ENCODE measurements around the gene RBM39.

Gene RBM39

DNA sequence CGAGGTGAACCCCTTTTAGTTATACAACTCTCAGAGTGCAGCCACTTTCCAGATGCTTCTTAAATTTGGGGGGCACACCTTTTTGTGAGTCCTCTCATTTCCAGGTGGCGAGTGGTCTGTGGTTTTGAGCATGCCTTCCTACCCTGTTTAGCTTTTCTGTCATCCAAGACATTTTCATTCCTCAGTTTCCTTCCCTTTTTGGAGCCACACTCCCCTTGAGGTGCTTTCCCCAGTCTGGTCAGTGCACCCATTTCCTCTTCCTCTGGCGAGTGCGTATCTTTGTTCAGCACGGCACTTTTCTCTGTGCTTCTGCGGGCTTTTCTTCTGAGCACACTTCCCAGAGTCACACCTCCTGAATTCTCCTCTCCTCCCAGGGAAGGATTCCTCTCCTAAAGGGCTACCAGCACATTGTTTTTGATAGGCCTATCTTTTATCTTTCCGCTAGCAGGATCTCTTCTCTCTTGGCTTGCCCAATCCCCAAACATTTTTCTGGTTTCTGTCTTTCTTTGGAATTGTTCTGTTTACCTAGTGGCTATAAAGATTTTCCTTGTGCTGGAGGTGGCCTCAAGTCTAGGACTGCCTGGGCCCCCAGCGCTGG lies 31.2 kb upstream of the RBM39 start:
- DNase-seq (ENCODE audit: low spot score): no peak

DNA sequence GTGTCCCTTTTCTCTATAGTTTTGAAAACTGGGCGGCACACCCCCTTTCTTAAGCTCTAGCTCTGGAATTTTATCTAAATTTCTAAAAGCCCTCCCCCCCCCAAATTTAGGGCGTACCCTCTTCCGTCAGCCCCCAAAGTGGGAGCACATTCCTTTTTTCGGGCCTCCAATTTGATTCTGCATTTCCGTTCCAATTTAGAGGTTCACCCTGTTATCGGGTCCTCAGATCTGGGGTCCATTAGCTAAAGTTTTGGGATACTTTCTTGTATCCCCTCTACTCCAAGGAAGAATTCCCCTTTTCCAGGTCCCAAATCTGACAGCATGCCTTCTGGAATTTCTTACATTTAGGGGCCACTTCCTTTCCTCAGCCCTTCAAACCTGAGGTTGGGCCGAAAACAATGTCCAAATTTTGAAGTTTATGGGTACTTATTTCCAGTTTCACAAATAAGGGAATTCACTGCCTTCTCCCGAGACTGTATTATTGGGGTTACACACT lies 30.6 kb upstream of the RBM39 start:
- no peak overlapping the region for H4K8ac ChIP-seq (ENCODE audit: low read depth, low read length)
- H3K18ac ChIP-seq (ENCODE audit: low read length): no peak overlapping the region
- H2BK15ac ChIP-seq (ENCODE audit: low read length): no peak overlapping the region
- H3K4ac ChIP-seq (ENCODE audit: low read length): no peak overlapping the region
- no peak overlapping the region for H3K9ac ChIP-seq (ENCODE audit: low read depth, low read length, poor library complexity)
- H3K9me3 ChIP-seq (replicated peaks in 1 of 2; ENCODE audit: control insufficient read depth in 2 of 2, insufficient read depth in 1 of 2, low read depth in 1 of 2, low read length in 2 of 2): peaks cover 0 to 7% of the 10 kb centered on the region in 2 donors
- H3K79me1 ChIP-seq (ENCODE audit: low read depth, low read length): peaks cover 2% of the 10 kb centered on the region
- H4K91ac ChIP-seq (ENCODE audit: low read depth, low read length, poor library complexity): no peak overlapping the region
- H3K4me1 ChIP-seq (ENCODE audit: control insufficient read depth in 2 of 2, insufficient read depth in 1 of 2, low read depth in 1 of 2, low read length in 2 of 2): peaks cover 13 to 25% of the 10 kb centered on the region in 2 donors
- peak overlapping the region; percentile 70 for H2AFZ ChIP-seq (ENCODE audit: low read length)
- H3K36me3 ChIP-seq (replicated peaks in 1 of 2; ENCODE audit: control insufficient read depth in 2 of 2, insufficient read depth in 2 of 2, low read length in 2 of 2): peaks cover 2 to 42% of the 10 kb centered on the region in 2 donors
- no peak for DNase-seq (ENCODE audit: low spot score)
- no peaks in the 10 kb centered on the region for H3K27me3 ChIP-seq (ENCODE audit: control insufficient read depth in 3 of 3, insufficient read depth in 3 of 3, low read depth in 1 of 3, low read length in 3 of 3)
- H3K27ac ChIP-seq (replicated peaks; ENCODE audit: low read length): no peak overlapping the region
- no CpG with 5 or more reads among the region's 8 CpGs for WGBS, 2 donors (ENCODE audit: extremely low coverage in 2 of 2, insufficient read length in 2 of 2, insufficient replicate concordance in 1 of 2)
- H2BK12ac ChIP-seq (ENCODE audit: low read length): no peak overlapping the region
- H2BK5ac ChIP-seq (ENCODE audit: low read length): no peak overlapping the region
- peak overlapping the region; percentile 52 for H3K4me2 ChIP-seq (ENCODE audit: insufficient read depth, low read length, poor library complexity, severe bottlenecking)
- H2BK120ac ChIP-seq (ENCODE audit: low read depth, low read length): no peak overlapping the region
- H3K23ac ChIP-seq (ENCODE audit: low read depth, low read length, poor library complexity): no peak overlapping the region
- no peak overlapping the region for H3K14ac ChIP-seq (ENCODE audit: low read length)
- no peak overlapping the region for H2AK5ac ChIP-seq (ENCODE audit: low read depth, low read length)
- peak overlapping the region; percentile 88 to 91 for H3K4me3 ChIP-seq (ENCODE audit: low read length in 2 of 2)

More for the DNA sequence above, 31.2 kb upstream of the RBM39 start:
- no peak overlapping the region for H2AK5ac ChIP-seq (ENCODE audit: low read depth, low read length)
- H3K4ac ChIP-seq (ENCODE audit: low read length): no peak overlapping the region
- no peak overlapping the region for H2AFZ ChIP-seq (ENCODE audit: low read length)
- WGBS, 2 donors (ENCODE audit: extremely low coverage in 2 of 2, insufficient read length in 2 of 2, insufficient replicate concordance in 1 of 2): no CpG with 5 or more reads among the region's 8 CpGs
- H3K4me1 ChIP-seq (ENCODE audit: control insufficient read depth in 2 of 2, insufficient read depth in 1 of 2, low read depth in 1 of 2, low read length in 2 of 2): peaks cover 13 to 20% of the 10 kb centered on the region in 2 donors
- no peak overlapping the region for H2BK5ac ChIP-seq (ENCODE audit: low read length)
- no peak overlapping the region for H3K9ac ChIP-seq (ENCODE audit: low read depth, low read length, poor library complexity)
- H3K4me2 ChIP-seq (ENCODE audit: insufficient read depth, low read length, poor library complexity, severe bottlenecking): peak overlapping the region; percentile 52
- H2BK120ac ChIP-seq (ENCODE audit: low read depth, low read length): no peak overlapping the region
- H3K9me3 ChIP-seq (replicated peaks in 1 of 2; ENCODE audit: control insufficient read depth in 2 of 2, insufficient read depth in 1 of 2, low read depth in 1 of 2, low read length in 2 of 2): peaks cover 0 to 7% of the 10 kb centered on the region in 2 donors
- H3K36me3 ChIP-seq (replicated peaks in 1 of 2; ENCODE audit: control insufficient read depth in 2 of 2, insufficient read depth in 2 of 2, low read length in 2 of 2): peaks cover 2 to 46% of the 10 kb centered on the region in 2 donors
- H3K23ac ChIP-seq (ENCODE audit: low read depth, low read length, poor library complexity): no peak overlapping the region
- no peak overlapping the region for H2BK15ac ChIP-seq (ENCODE audit: low read length)
- H3K27ac ChIP-seq (replicated peaks; ENCODE audit: low read length): no peak overlapping the region
- peaks cover 2% of the 10 kb centered on the region for H3K79me1 ChIP-seq (ENCODE audit: low read depth, low read length)
- no peak overlapping the region for H4K91ac ChIP-seq (ENCODE audit: low read depth, low read length, poor library complexity)
- H3K14ac ChIP-seq (ENCODE audit: low read length): no peak overlapping the region
- H2BK12ac ChIP-seq (ENCODE audit: low read length): no peak overlapping the region
- H4K8ac ChIP-seq (ENCODE audit: low read depth, low read length): no peak overlapping the region
- no peaks in the 10 kb centered on the region for H3K27me3 ChIP-seq (ENCODE audit: control insufficient read depth in 3 of 3, insufficient read depth in 3 of 3, low read depth in 1 of 3, low read length in 3 of 3)
- H3K18ac ChIP-seq (ENCODE audit: low read length): no peak overlapping the region
- H3K4me3 ChIP-seq (ENCODE audit: low read length in 2 of 2): peak overlapping the region in 1 of 2 donors; percentile 88

DNA sequence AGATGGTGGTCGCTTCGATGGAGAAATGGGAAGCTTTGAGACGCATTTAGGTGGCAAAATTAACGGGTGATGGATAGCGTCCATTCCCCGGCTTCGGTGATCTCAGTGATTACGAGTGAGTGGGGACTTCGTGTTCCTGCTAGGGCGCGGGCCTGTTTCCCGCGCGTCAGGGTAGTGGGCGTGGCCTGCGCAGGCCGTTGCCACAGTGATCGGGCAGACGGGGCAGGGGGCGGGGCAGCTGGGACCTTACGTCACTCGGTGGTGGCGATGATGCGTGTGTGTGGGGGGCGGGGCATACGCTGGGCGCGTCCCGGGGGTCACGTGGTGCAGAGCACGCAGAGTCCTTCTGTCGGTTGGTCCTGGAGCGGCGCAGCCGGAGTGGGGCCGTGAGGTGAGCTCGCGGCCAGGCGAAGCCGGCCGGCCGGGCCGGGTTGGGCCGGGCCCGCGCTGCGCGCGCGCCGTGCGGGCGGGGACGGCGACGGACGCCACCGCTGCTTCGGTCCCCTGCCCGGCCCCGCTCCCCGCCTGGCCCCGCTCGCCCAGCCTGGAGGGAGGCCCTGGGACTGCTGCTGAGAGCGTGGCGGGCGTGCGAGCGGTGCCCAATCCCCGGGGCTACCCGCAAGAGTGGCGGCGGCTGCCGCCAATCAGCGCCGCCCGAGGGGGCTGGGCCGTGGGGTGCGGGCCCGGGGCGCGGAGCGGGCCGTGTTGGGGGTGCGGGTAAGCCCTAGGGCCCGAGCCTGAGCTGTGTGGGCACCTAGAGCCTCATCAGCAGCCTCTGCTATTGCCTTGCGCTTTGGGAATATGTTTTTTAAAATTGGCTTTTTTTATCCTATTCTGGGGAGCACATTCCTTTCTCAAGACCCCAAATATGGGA lies 29.9 kb upstream of the RBM39 start, which contains the start of gene PHF20:
TSS of gene PHF20 (plus strand) at position 327 of the 874 bp plus-strand sequence. CDS start 29,508 bp downstream, outside the sequence.
- Histone ChIP-seq H2BK12ac (ENCODE audit: low read length) (no peak within 1 kb of the TSS), H3K4me3 (ENCODE audit: low read length in 2 of 2) (peak within 1 kb of the TSS; percentile 88 to 91), H3K79me1 (ENCODE audit: low read depth, low read length) (peaks cover 2% of the 10 kb centered on the region), H3K23ac (ENCODE audit: low read depth, low read length, poor library complexity) (peak within 1 kb of the TSS; percentile 46), H3K14ac (ENCODE audit: low read length) (no peak within 1 kb of the TSS), H3K27ac (replicated peaks; ENCODE audit: low read length) (peak within 1 kb of the TSS; percentile 65), H2BK120ac (ENCODE audit: low read depth, low read length) (no peak within 1 kb of the TSS), H3K4ac (ENCODE audit: low read length) (no peak within 1 kb of the TSS), H4K8ac (ENCODE audit: low read depth, low read length) (no peak within 1 kb of the TSS), H2BK15ac (ENCODE audit: low read length) (no peak within 1 kb of the TSS), H2AFZ (ENCODE audit: low read length) (peak within 1 kb of the TSS; percentile 70), H3K36me3 (replicated peaks in 1 of 2; ENCODE audit: control insufficient read depth in 2 of 2, insufficient read depth in 2 of 2, low read length in 2 of 2) (peaks cover 2 to 35% of the 10 kb centered on the region in 2 donors), H3K9ac (ENCODE audit: low read depth, low read length, poor library complexity) (peak within 1 kb of the TSS; percentile 71), H3K9me3 (replicated peaks in 1 of 2; ENCODE audit: control insufficient read depth in 2 of 2, insufficient read depth in 1 of 2, low read depth in 1 of 2, low read length in 2 of 2) (peaks cover 0 to 7% of the 10 kb centered on the region in 2 donors), H3K4me2 (ENCODE audit: insufficient read depth, low read length, poor library complexity, severe bottlenecking) (peak within 1 kb of the TSS; percentile 52), H4K91ac (ENCODE audit: low read depth, low read length, poor library complexity) (no peak within 1 kb of the TSS), H2AK5ac (ENCODE audit: low read depth, low read length) (no peak within 1 kb of the TSS), H3K27me3 (ENCODE audit: control insufficient read depth in 3 of 3, insufficient read depth in 3 of 3, low read depth in 1 of 3, low read length in 3 of 3) (no peaks in the 10 kb centered on the region), H3K4me1 (ENCODE audit: control insufficient read depth in 2 of 2, insufficient read depth in 1 of 2, low read depth in 1 of 2, low read length in 2 of 2) (peaks cover 13 to 25% of the 10 kb centered on the region in 2 donors), H3K18ac (ENCODE audit: low read length) (peak within 1 kb of the TSS; percentile 61), H2BK5ac (ENCODE audit: low read length) (no peak within 1 kb of the TSS)
- peak; percentile 91 for DNase-seq (ENCODE audit: low spot score)
- no CpG with 5 or more reads among the region's 87 CpGs for WGBS, 2 donors (ENCODE audit: extremely low coverage in 2 of 2, insufficient read length in 2 of 2, insufficient replicate concordance in 1 of 2)

DNA sequence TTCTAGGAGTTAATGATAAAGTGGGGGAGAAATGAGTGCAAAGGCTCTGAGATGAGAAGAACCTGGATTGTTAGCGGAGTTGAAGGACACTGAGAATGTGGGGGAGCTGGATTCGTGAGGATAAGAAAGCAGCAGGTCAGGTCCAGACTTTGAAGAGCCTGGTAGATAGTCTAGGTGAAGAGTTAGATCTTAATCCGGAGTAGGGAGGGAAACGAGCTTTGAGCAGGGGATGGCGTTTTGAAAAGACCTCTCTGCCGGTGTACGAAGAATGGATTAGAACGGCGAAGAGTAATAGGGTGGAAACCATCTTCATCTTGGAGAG lies 29.3 kb upstream of the RBM39 start:
- Histone ChIP-seq H3K18ac (ENCODE audit: low read length) (no peak overlapping the region), H2BK120ac (ENCODE audit: low read depth, low read length) (no peak overlapping the region), H3K4ac (ENCODE audit: low read length) (no peak overlapping the region), H3K4me2 (ENCODE audit: insufficient read depth, low read length, poor library complexity, severe bottlenecking) (no peak overlapping the region), H2AFZ (ENCODE audit: low read length) (peak overlapping the region; percentile 70), H3K14ac (ENCODE audit: low read length) (no peak overlapping the region), H2AK5ac (ENCODE audit: low read depth, low read length) (no peak overlapping the region), H3K79me1 (ENCODE audit: low read depth, low read length) (no peaks in the 10 kb centered on the region), H3K4me1 (ENCODE audit: control insufficient read depth in 2 of 2, insufficient read depth in 1 of 2, low read depth in 1 of 2, low read length in 2 of 2) (peaks cover 13 to 25% of the 10 kb centered on the region in 2 donors), H3K23ac (ENCODE audit: low read depth, low read length, poor library complexity) (no peak overlapping the region), H2BK15ac (ENCODE audit: low read length) (no peak overlapping the region), H3K4me3 (ENCODE audit: low read length in 2 of 2) (peak overlapping the region; percentile 18 to 88), H2BK5ac (ENCODE audit: low read length) (no peak overlapping the region), H4K8ac (ENCODE audit: low read depth, low read length) (no peak overlapping the region), H3K27ac (replicated peaks; ENCODE audit: low read length) (no peak overlapping the region), H3K36me3 (replicated peaks in 1 of 2; ENCODE audit: control insufficient read depth in 2 of 2, insufficient read depth in 2 of 2, low read length in 2 of 2) (peaks cover 2 to 30% of the 10 kb centered on the region in 2 donors), H3K27me3 (ENCODE audit: control insufficient read depth in 3 of 3, insufficient read depth in 3 of 3, low read depth in 1 of 3, low read length in 3 of 3) (no peaks in the 10 kb centered on the region), H3K9ac (ENCODE audit: low read depth, low read length, poor library complexity) (no peak overlapping the region), H4K91ac (ENCODE audit: low read depth, low read length, poor library complexity) (no peak overlapping the region), H2BK12ac (ENCODE audit: low read length) (no peak overlapping the region), H3K9me3 (replicated peaks in 1 of 2; ENCODE audit: control insufficient read depth in 2 of 2, insufficient read depth in 1 of 2, low read depth in 1 of 2, low read length in 2 of 2) (peaks cover 0 to 7% of the 10 kb centered on the region in 2 donors)
- no peak for DNase-seq (ENCODE audit: low spot score)
- no CpG with 5 or more reads among the region's 9 CpGs for WGBS, 2 donors (ENCODE audit: extremely low coverage in 2 of 2, insufficient read length in 2 of 2, insufficient replicate concordance in 1 of 2)
